Fibroblast of lung (primary cell): Measurements from ENCODE around the gene KIF26A. TPM values are rescaled to one million over a fixed set of nuclear protein-coding genes. Genes with fewer than 3 reads are reported as not detected.

Experiments
- DNase-seq, 2 donors: peaks; one replicate each; pipeline versions ENCODE4 v3.0.0 to v3.0.0-alpha.2; 2010; ENCODE audit warnings: low read depth in 2 of 2
- H2AFZ ChIP-seq: 2 replicates; pipeline ENCODE4 v1.5.1; 2012; ENCODE audit warnings: low read length, control low read depth, inconsistent platforms
- H3K27ac ChIP-seq: 2 replicates; pipeline ENCODE4 v1.5.1; 2011; ENCODE audit warnings: low read length, control low read depth; ENCODE audit not compliant: insufficient read depth
- H3K27me3 ChIP-seq: 2 replicates; pipeline ENCODE4 v1.5.1; 2011; ENCODE audit warnings: mild to moderate bottlenecking, low read length; ENCODE audit not compliant: control insufficient read depth, insufficient read depth
- H3K36me3 ChIP-seq: 2 replicates; pipeline ENCODE4 v1.5.1; 2011; ENCODE audit warnings: low read length; ENCODE audit not compliant: control insufficient read depth, insufficient read depth
- H3K4me1 ChIP-seq: 2 replicates; pipeline ENCODE4 v1.5.1; 2011; ENCODE audit warnings: low read length; ENCODE audit not compliant: control insufficient read depth, insufficient read depth; ENCODE audit errors: extremely low read depth
- H3K4me2 ChIP-seq: 2 replicates; pipeline ENCODE4 v1.5.1; 2011; ENCODE audit warnings: low read length, control low read depth; ENCODE audit not compliant: insufficient read depth; ENCODE audit errors: extremely low read depth
- H3K4me3 ChIP-seq, 4 experiments: fragments of 200-600 bp in 1 of 4; sonication (generic) in 1 of 4; replicated peaks in 1 of 4; 2 replicates each; pipeline ENCODE4 v1.5.1; 2011 to 2016; ENCODE audit warnings: low read length in 4 of 4, low read depth in 3 of 4, mild to moderate bottlenecking in 3 of 4, control low read depth in 2 of 4, inconsistent platforms in 1 of 4, mixed read lengths in 1 of 4; ENCODE audit not compliant: insufficient read depth in 1 of 4; ENCODE audit errors: control extremely low read depth in 1 of 4
- H3K79me2 ChIP-seq: 2 replicates; pipeline ENCODE4 v1.5.1; 2012; ENCODE audit warnings: mild to moderate bottlenecking, low read length, inconsistent platforms; ENCODE audit not compliant: control insufficient read depth, insufficient read depth
- H3K9ac ChIP-seq: 2 replicates; pipeline ENCODE4 v1.5.1; 2011; ENCODE audit warnings: mild to moderate bottlenecking, low read length, control low read depth; ENCODE audit not compliant: insufficient read depth
- H3K9me3 ChIP-seq: 2 replicates; pipeline ENCODE4 v1.5.1; 2012; ENCODE audit warnings: low read depth, low read length; ENCODE audit not compliant: control insufficient read depth, insufficient read depth
- H4K20me1 ChIP-seq: 2 replicates; pipeline ENCODE4 v1.5.1; 2011; ENCODE audit warnings: low read length; ENCODE audit not compliant: control insufficient read depth, insufficient read depth; ENCODE audit errors: extremely low read depth
- EZH2 ChIP-seq: IDR thresholded peaks from 2 replicates; pipeline ENCODE4 v1.5.1; 2012; ENCODE audit warnings: low read length, control low read depth, mild to moderate bottlenecking; ENCODE audit errors: missing control alignments
- polyA plus RNA-seq, 2 donors: library from polyadenylated mRNA; depleted of rRNA in 1 of 2; stranded (reverse) in 1 of 2; unstranded in 1 of 2; fragments of >200 nt; gene quantifications; 2 replicates each; pipeline ENCODE4 v1.2.1, GENCODE V29; 2011 to 2012; ENCODE audit warnings: missing spikeins in 1 of 2
- total RNA-seq: library from RNA; depleted of rRNA; stranded (reverse); fragments of >200 nt; gene quantifications from 2 replicates; pipeline ENCODE4 v1.2.1, GENCODE V29; 2014
- TF ChIP-seq, protein P1 (sequence below), 2 donors: IDR thresholded peaks in 1 of 2; conservative IDR thresholded peaks in 1 of 2; 1 replicate in 1 of 2; 2 replicates in 1 of 2; pipeline ENCODE4 v1.5.1; 2011 to 2012; ENCODE audit warnings: low read length in 2 of 2, control low read depth in 1 of 2, inconsistent platforms in 1 of 2, low read depth in 1 of 2, mild to moderate bottlenecking in 1 of 2

KIF26A gene
- total and polyA plus RNA-seq, 2 donors (not counting 1 experiment from before 2014, with no cell fraction given) = 0.01 to 2.0 TPM

DNA sequence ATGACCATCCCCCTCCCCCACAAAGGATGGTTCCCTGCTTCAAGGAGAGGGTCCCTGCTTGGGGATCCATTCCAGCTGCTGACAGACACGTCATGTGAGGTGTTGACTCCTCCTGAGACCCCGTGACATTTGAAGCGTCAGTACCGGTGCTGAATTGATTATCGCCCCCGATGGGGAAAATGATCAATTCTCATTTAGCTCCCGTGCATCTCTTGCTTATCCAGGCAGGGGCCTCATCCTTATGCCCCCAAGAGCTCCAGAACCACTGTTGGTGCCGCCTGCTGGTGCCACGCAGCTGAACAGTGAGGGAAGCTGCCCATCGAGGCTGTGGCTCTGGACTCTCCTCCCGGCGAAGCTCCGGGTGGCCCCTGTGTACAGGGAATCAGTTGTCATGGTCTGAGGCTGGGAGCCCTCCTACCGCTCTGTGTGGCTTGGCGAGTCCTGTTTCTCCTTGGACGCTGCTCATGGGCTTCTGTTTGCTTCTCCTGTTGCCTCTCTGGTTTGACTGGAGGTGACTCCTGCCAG is 4.6 kb downstream of the KIF26A start:
- Histone ChIP-seq H4K20me1 (no peaks in the 10 kb centered on the region), H3K27me3 (no peaks in the 10 kb centered on the region)
- no peak for TF ChIP-seq EZH2

GRCh38 chr14:104143521-104144452 is 5.4 kb downstream of the KIF26A start:
- H3K79me2 ChIP-seq = no peaks in the 10 kb centered on the region
- H3K4me3 ChIP-seq = no peak overlapping the region
- no peak for DNase-seq
- no peaks in the 10 kb centered on the region for H4K20me1 ChIP-seq
- H3K4me1 ChIP-seq = no peaks in the 10 kb centered on the region
- no peak for TF ChIP-seq EZH2
- TF ChIP-seq, protein P1, sequence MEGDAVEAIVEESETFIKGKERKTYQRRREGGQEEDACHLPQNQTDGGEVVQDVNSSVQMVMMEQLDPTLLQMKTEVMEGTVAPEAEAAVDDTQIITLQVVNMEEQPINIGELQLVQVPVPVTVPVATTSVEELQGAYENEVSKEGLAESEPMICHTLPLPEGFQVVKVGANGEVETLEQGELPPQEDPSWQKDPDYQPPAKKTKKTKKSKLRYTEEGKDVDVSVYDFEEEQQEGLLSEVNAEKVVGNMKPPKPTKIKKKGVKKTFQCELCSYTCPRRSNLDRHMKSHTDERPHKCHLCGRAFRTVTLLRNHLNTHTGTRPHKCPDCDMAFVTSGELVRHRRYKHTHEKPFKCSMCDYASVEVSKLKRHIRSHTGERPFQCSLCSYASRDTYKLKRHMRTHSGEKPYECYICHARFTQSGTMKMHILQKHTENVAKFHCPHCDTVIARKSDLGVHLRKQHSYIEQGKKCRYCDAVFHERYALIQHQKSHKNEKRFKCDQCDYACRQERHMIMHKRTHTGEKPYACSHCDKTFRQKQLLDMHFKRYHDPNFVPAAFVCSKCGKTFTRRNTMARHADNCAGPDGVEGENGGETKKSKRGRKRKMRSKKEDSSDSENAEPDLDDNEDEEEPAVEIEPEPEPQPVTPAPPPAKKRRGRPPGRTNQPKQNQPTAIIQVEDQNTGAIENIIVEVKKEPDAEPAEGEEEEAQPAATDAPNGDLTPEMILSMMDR (conservative IDR thresholded peaks at IDR 0.05 in 1 of 2, IDR thresholded peaks at IDR 0.05 in 1 of 2; ENCODE audit: low read depth in 1 of 2, low read length in 2 of 2) = no peak
- H3K9me3 ChIP-seq = no peaks in the 10 kb centered on the region
- H3K36me3 ChIP-seq = no peaks in the 10 kb centered on the region
- H3K27me3 ChIP-seq = no peaks in the 10 kb centered on the region
- no peak overlapping the region for H3K9ac ChIP-seq
- H2AFZ ChIP-seq = no peak overlapping the region
- no peak overlapping the region for H3K4me2 ChIP-seq
- no peak overlapping the region for H3K27ac ChIP-seq

More for the DNA sequence above, 4.6 kb downstream of the KIF26A start:
- no peak for DNase-seq
- Histone ChIP-seq H3K9me3 (no peaks in the 10 kb centered on the region), H3K36me3 (no peaks in the 10 kb centered on the region), H3K79me2 (no peaks in the 10 kb centered on the region), H3K27ac (no peak overlapping the region), H3K9ac (no peak overlapping the region), H3K4me3 (no peak overlapping the region), H2AFZ (no peak overlapping the region), H3K4me1 (no peaks in the 10 kb centered on the region), H3K4me2 (no peak overlapping the region)

GRCh38 chr14:104144453-104144790 is 6.0 kb downstream of the KIF26A start:
- TF ChIP-seq, protein P1 (conservative IDR thresholded peaks at IDR 0.05 in 1 of 2, IDR thresholded peaks at IDR 0.05 in 1 of 2; ENCODE audit: low read depth in 1 of 2, low read length in 2 of 2) = no peak
- no peak for TF ChIP-seq EZH2
- Histone ChIP-seq H4K20me1 (no peaks in the 10 kb centered on the region), H3K9me3 (no peaks in the 10 kb centered on the region), H3K36me3 (no peaks in the 10 kb centered on the region), H2AFZ (no peak overlapping the region), H3K4me3 (no peak overlapping the region), H3K9ac (no peak overlapping the region), H3K4me1 (no peaks in the 10 kb centered on the region), H3K27ac (no peak overlapping the region), H3K4me2 (no peak overlapping the region), H3K79me2 (no peaks in the 10 kb centered on the region), H3K27me3 (no peaks in the 10 kb centered on the region)
- no peak for DNase-seq
